ENCODE data around the gene MMAB. TPM values are rescaled to one million over a fixed set of nuclear protein-coding genes. Genes with fewer than 3 reads are reported as not detected.

The MMAB gene
- total and polyA plus RNA-seq, 2 of the 13 experiments (the other 11 are each of a cell fraction or from before 2014, with no cell fraction given) = 26.1 to 77.3 TPM

DNA sequence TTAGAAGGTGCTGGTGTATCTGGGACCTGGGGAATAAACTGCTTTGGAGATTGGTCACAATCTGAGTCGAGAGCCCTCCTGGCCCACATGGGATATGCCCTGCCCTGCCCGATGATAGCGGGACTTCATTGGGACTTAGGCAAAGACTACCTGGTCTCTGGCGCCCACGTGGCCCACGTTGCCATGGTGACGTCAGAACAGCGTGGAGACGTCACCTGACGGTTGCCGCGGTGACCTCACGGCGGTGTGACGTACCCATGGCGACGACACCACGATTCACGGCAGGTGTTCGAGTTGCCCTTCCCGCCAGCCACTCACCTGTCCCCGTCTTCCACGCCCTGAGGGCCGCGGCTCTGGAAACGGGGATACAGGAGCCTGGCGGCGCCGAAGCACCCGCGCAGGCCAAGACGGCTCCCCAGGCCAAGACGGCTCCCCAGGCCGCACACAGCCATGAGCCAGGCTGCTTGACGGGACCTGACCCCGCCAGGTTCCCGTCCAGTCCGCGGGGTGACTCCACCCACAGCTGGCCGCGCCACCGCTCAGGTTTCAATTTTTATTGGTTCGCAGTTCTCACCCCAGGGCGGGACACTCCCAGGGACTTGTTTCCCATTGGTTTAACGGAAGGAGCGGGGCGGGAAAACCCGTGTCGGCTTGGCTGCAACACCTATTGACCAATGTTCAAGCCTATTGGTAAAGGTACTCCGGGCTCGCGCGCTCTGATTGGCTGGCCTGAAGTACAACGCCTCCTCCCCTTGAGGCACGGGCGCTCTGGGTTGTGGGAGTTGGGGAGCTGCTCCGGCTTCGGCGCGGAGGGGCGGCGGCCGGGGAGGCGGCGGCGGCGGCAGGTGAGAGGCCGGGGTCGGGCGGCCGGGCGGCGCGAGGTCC lies at the start of gene MMAB, which contains the start of gene MVK (continued):
- no peak for TF ChIP-seq AHDC1 (CRISPR knock-in tag; IDR thresholded peaks at IDR 0.05; ENCODE audit: borderline replicate concordance)
- no peak for TF ChIP-seq ZSCAN12 (CRISPR knock-in tag; IDR thresholded peaks at IDR 0.05)
- no peak for TF ChIP-seq PCBP1 (IDR thresholded peaks at IDR 0.05; ENCODE audit: borderline replicate concordance, low read depth, low read length)
- peak; percentile 93; the same call in 1 of the 2 replicates for TF ChIP-seq ZFP91 (CRISPR knock-in tag; IDR thresholded peaks at IDR 0.05; ENCODE audit: borderline replicate concordance)
- TF ChIP-seq ZNF510 (CRISPR knock-in tag; IDR thresholded peaks at IDR 0.05; ENCODE audit: low read depth) = peak; percentile 61; the same call in 1 of the 2 replicates
- TF ChIP-seq ZNF746 (CRISPR knock-in tag; IDR thresholded peaks at IDR 0.05) = no peak
- 0 out of 2 replicates have a peak, but pooled peaks have one; percentile 89 for TF ChIP-seq ZNF550 (CRISPR knock-in tag; IDR thresholded peaks at IDR 0.05; ENCODE audit: borderline replicate concordance)
- no peak for TF ChIP-seq ZNF234 (CRISPR knock-in tag; conservative IDR thresholded peaks at IDR 0.05)
- peak; percentile 79; the same call in 1 of the 2 replicates for TF ChIP-seq TRAFD1 (CRISPR knock-in tag; IDR thresholded peaks at IDR 0.05; ENCODE audit: borderline replicate concordance)
- TF ChIP-seq ZFP90 (CRISPR knock-in tag; IDR thresholded peaks at IDR 0.05; ENCODE audit: borderline replicate concordance) = peak; percentile 79
- TF ChIP-seq, protein P1, sequence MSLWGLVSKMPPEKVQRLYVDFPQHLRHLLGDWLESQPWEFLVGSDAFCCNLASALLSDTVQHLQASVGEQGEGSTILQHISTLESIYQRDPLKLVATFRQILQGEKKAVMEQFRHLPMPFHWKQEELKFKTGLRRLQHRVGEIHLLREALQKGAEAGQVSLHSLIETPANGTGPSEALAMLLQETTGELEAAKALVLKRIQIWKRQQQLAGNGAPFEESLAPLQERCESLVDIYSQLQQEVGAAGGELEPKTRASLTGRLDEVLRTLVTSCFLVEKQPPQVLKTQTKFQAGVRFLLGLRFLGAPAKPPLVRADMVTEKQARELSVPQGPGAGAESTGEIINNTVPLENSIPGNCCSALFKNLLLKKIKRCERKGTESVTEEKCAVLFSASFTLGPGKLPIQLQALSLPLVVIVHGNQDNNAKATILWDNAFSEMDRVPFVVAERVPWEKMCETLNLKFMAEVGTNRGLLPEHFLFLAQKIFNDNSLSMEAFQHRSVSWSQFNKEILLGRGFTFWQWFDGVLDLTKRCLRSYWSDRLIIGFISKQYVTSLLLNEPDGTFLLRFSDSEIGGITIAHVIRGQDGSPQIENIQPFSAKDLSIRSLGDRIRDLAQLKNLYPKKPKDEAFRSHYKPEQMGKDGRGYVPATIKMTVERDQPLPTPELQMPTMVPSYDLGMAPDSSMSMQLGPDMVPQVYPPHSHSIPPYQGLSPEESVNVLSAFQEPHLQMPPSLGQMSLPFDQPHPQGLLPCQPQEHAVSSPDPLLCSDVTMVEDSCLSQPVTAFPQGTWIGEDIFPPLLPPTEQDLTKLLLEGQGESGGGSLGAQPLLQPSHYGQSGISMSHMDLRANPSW (CRISPR knock-in tag; IDR thresholded peaks at IDR 0.05; ENCODE audit: borderline replicate concordance) = no peak
- no peak for TF ChIP-seq THYN1 (CRISPR knock-in tag; IDR thresholded peaks at IDR 0.05; ENCODE audit: borderline replicate concordance, low read depth)
- TF ChIP-seq KDM2A (CRISPR knock-in tag; IDR thresholded peaks at IDR 0.05; ENCODE audit: borderline replicate concordance, low read depth) = peak; percentile 89

Data from HepG2 (cell line).